Measurements from ENCODE around the gene LMBR1.

- no peak for TF ChIP-seq CTCF (IDR thresholded peaks at IDR 0.05; ENCODE audit: borderline replicate concordance, extremely low read depth, low read length, poor library complexity, severe bottlenecking)
- no peak for TF ChIP-seq EZH2 (IDR thresholded peaks at IDR 0.05; ENCODE audit: borderline replicate concordance, low read depth, low read length, severe bottlenecking)
Observed at GRCh38 chr7:156818133-156818532, 74.8 kb downstream of the LMBR1 start.
